Ascending aorta (tissue), 2 donors: ENCODE data around the gene MYBPC2. TPM values are rescaled to one million over a fixed set of nuclear protein-coding genes. Genes with fewer than 3 reads are reported as not detected.

Experiments
- DNase-seq, 2 donors: peaks; one replicate each; pipeline ENCODE4 v3.0.0-alpha.2; 2019; ENCODE audit warnings: low spot score in 2 of 2
- H3K27ac ChIP-seq, 2 donors: fragments of 200-600 bp; sonication (generic); one replicate each; pipeline ENCODE4 v1.5.1; 2016 to 2017; ENCODE audit warnings: mild to moderate bottlenecking in 1 of 2
- H3K27me3 ChIP-seq: fragments of 200-600 bp; sonication (generic); one replicate; pipeline ENCODE4 v1.5.1; 2017
- H3K36me3 ChIP-seq, 2 donors: fragments of 200-600 bp; sonication (generic); one replicate each; pipeline ENCODE4 v1.5.1; 2016
- H3K4me1 ChIP-seq, 2 donors: fragments of 200-600 bp; sonication (generic); one replicate each; pipeline ENCODE4 v1.5.1; 2016 to 2017; ENCODE audit warnings: mild to moderate bottlenecking in 1 of 2
- H3K4me3 ChIP-seq, 2 donors: fragments of 200-600 bp; sonication (generic); one replicate each; pipeline ENCODE4 v1.5.1; 2016 to 2017; ENCODE audit warnings: mild to moderate bottlenecking in 1 of 2
- H3K9me3 ChIP-seq, 2 donors: fragments of 200-600 bp; sonication (generic); one replicate each; pipeline ENCODE4 v1.5.1; 2016
- intact Hi-C: fragments of 100-400 bp; cut with DNase I; formaldehyde crosslinking; loops from one replicate; pipeline ENCODE4 v1.15.1; 2023
- total RNA-seq: library from RNA; depleted of rRNA; stranded (reverse); fragments of >200 nt; gene quantifications from one replicate; pipeline ENCODE4 v1.1.0, GENCODE V29; 2016
- TF ChIP-seq, protein P1 (sequence below), 3 experiments: fragments of 200-600 bp in 2 of 3; fragments of 450-650 bp in 1 of 3; sonication (generic) in 2 of 3; IDR thresholded peaks; one replicate each; pipeline ENCODE4 v1.5.1; 2016 to 2019; ENCODE audit warnings: antibody characterized with exemption in 3 of 3, mild to moderate bottlenecking in 1 of 3, moderate library complexity in 1 of 3

The MYBPC2 gene
- total RNA-seq, 1 donor from 2014 or later = not detected

GRCh38 chr19:50427997-50428425, 4.7 kb upstream of the MYBPC2 start:
- Histone ChIP-seq H3K27me3 (peaks cover 14% of the 10 kb centered on the region), H3K36me3 (no peaks in the 10 kb centered on the region), H3K9me3 (no peaks in the 10 kb centered on the region), H3K4me3 (no peak overlapping the region), H3K4me1 (peaks cover 10% of the 10 kb centered on the region in 2 donors), H3K27ac (peak overlapping the region in 1 of 2 donors; percentile 4)
- TF ChIP-seq, protein P1, sequence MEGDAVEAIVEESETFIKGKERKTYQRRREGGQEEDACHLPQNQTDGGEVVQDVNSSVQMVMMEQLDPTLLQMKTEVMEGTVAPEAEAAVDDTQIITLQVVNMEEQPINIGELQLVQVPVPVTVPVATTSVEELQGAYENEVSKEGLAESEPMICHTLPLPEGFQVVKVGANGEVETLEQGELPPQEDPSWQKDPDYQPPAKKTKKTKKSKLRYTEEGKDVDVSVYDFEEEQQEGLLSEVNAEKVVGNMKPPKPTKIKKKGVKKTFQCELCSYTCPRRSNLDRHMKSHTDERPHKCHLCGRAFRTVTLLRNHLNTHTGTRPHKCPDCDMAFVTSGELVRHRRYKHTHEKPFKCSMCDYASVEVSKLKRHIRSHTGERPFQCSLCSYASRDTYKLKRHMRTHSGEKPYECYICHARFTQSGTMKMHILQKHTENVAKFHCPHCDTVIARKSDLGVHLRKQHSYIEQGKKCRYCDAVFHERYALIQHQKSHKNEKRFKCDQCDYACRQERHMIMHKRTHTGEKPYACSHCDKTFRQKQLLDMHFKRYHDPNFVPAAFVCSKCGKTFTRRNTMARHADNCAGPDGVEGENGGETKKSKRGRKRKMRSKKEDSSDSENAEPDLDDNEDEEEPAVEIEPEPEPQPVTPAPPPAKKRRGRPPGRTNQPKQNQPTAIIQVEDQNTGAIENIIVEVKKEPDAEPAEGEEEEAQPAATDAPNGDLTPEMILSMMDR (IDR thresholded peaks at IDR 0.05) = no peak
- DNase-seq = peak; percentile 61 to 88
- intact Hi-C loops = no loop called here

DNA sequence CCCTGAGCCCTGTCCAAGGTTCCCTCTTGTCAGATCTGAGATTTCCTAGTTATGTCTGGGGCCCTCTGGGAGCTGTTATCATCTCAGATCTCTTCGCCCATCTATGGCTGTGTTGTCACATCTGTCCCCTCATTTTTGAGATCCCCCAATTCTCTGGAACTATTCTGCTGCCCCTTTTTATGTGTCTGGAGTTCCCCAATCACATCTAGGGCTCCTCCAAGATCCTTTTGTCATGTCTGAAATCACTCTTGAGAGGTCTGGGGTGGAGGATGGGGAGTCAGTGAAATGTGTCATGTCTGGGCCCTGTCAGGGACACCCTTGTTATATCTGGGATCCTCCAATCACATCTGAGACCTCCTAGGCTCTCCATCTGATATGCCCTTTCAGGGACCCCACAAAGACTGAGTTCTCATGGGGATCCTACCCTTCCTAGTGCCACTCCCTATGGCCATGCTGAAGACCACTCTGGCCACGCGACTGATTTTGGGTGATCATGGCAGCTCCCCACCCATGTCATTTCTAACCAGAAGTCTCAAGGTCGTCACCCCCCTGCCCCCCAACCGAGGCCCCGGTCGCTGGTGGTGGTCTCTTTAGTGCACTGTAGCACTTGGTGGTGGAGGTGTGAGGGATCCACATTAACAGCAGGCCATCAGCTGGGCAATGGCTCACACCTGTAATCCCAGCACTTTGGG, 3.8 kb upstream of the MYBPC2 start:
- peaks cover 18% of the 10 kb centered on the region for H3K27me3 ChIP-seq
- TF ChIP-seq, protein P1 (IDR thresholded peaks at IDR 0.05) = no peak
- H3K9me3 ChIP-seq = no peaks in the 10 kb centered on the region
- no peak overlapping the region for H3K27ac ChIP-seq
- H3K36me3 ChIP-seq = no peaks in the 10 kb centered on the region
- DNase-seq = no peak
- intact Hi-C loops = no loop called here
- H3K4me1 ChIP-seq = peaks cover 10% of the 10 kb centered on the region in 2 donors
- no peak overlapping the region for H3K4me3 ChIP-seq

GRCh38 chr19:50430888-50431342, 1.8 kb upstream of the MYBPC2 start:
- intact Hi-C loops = loop anchor here (2.0 to 5.0 kb wide), 2 partner anchors 46 to 81 kb away; partner anchors contain the start of genes ASPDH, JOSD2 and POLD1
- H3K4me3 ChIP-seq = peak overlapping the region; percentile 59 to 76
- peak overlapping the region in 1 of 2 donors; percentile 22 for H3K27ac ChIP-seq
- no peaks in the 10 kb centered on the region for H3K36me3 ChIP-seq
- H3K9me3 ChIP-seq = no peaks in the 10 kb centered on the region
- peaks cover 10% of the 10 kb centered on the region in 2 donors for H3K4me1 ChIP-seq
- TF ChIP-seq, protein P1 (IDR thresholded peaks at IDR 0.05) = no peak
- peaks cover 20% of the 10 kb centered on the region for H3K27me3 ChIP-seq
- no peak for DNase-seq

GRCh38 chr19:50431343-50432220, 1.1 kb upstream of the MYBPC2 start:
- intact Hi-C loops = loop anchor here (2.0 to 5.0 kb wide), 2 partner anchors 47 to 81 kb away; partner anchors contain the start of genes ASPDH, JOSD2 and POLD1
- TF ChIP-seq, protein P1 (IDR thresholded peaks at IDR 0.05) = no peak
- Histone ChIP-seq H3K4me1 (peaks cover 10% of the 10 kb centered on the region in 2 donors), H3K4me3 (peak overlapping the region; percentile 59 to 76), H3K9me3 (no peaks in the 10 kb centered on the region), H3K27ac (peak overlapping the region; percentile 32 to 44), H3K27me3 (peaks cover 20% of the 10 kb centered on the region), H3K36me3 (no peaks in the 10 kb centered on the region)
- DNase-seq = peak; percentile 25 to 89
